GM13976 (cell line): Measurements from ENCODE around the gene JAZF1.

Experiments
- DNase-seq: peaks from one replicate; pipeline ENCODE4 v3.0.0; 2012; ENCODE audit warnings: low spot score
- CTCF ChIP-seq: IDR thresholded peaks from 2 replicates; pipeline ENCODE4 v1.5.1; 2012; ENCODE audit warnings: borderline replicate concordance, mild to moderate bottlenecking; ENCODE audit not compliant: insufficient read depth; ENCODE audit errors: extremely low read depth, missing control alignments, control extremely low read depth
- in situ Hi-C: fragments of 300-500 bp; cut with MboI; formaldehyde crosslinking; loops from one replicate; pipeline ENCODE4 v1.12.0; 2022; ENCODE audit warnings: low sequenced_read_pairs, mixed read lengths, inconsistent platforms; ENCODE audit not compliant: unreplicated experiment

JAZF1 gene

GRCh38 chr7:27991006-27991528 lies 189.5 kb downstream of the JAZF1 start:
- in situ Hi-C loops, result no loop called here
- no peak for DNase-seq

GRCh38 chr7:27976531-27976930 lies 204.1 kb downstream of the JAZF1 start:
- no peak for TF ChIP-seq CTCF
- in situ Hi-C loops, result no loop called here
- no peak for DNase-seq

More at GRCh38 chr7:27991006-27991528, 189.5 kb downstream of the JAZF1 start:
- no peak for TF ChIP-seq CTCF

GRCh38 chr7:27973625-27974024 lies 207.0 kb downstream of the JAZF1 start:
- in situ Hi-C loops, result no loop called here
- no peak for DNase-seq
- no peak for TF ChIP-seq CTCF

- no peak for TF ChIP-seq CTCF
- DNase-seq, result no peak
- in situ Hi-C loops, result no loop called here
These were observed 208.3 kb downstream of the JAZF1 start for GRCh38 chr7:27972276-27972675.

- TF ChIP-seq CTCF, result no peak
- in situ Hi-C loops, result no loop called here
- DNase-seq, result no peak
These were observed 209.3 kb downstream of the JAZF1 start for GRCh38 chr7:27971171-27971812.

- TF ChIP-seq CTCF, result no peak
- no peak for DNase-seq
- in situ Hi-C loops, result no loop called here
These were observed 210.2 kb downstream of the JAZF1 start for GRCh38 chr7:27970350-27970749.
